GM21526 (cell line): ENCODE results near the gene AZI2.

Experiments
- ATAC-seq: cut with Tn5 transposase; IDR thresholded peaks from one replicate; pipeline ENCODE4 v1.9.1; 2021; ENCODE audit warnings: moderate library complexity; ENCODE audit not compliant: unreplicated experiment, low FRiP score

Gene AZI2, protein sequence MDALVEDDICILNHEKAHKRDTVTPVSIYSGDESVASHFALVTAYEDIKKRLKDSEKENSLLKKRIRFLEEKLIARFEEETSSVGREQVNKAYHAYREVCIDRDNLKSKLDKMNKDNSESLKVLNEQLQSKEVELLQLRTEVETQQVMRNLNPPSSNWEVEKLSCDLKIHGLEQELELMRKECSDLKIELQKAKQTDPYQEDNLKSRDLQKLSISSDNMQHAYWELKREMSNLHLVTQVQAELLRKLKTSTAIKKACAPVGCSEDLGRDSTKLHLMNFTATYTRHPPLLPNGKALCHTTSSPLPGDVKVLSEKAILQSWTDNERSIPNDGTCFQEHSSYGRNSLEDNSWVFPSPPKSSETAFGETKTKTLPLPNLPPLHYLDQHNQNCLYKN

GRCh38 chr3:28348629-28349468, at the start of gene AZI2, which contains the start of gene ZCWPW2:
TSS of gene AZI2 (minus strand) at chr3:28348824. CDS start at chr3:28340617, 8,207 bp downstream.
TSS of gene ZCWPW2 (plus strand) at chr3:28348721. CDS start at chr3:28413069, 64,348 bp downstream.
- ATAC-seq, result peak; percentile 93

DNA sequence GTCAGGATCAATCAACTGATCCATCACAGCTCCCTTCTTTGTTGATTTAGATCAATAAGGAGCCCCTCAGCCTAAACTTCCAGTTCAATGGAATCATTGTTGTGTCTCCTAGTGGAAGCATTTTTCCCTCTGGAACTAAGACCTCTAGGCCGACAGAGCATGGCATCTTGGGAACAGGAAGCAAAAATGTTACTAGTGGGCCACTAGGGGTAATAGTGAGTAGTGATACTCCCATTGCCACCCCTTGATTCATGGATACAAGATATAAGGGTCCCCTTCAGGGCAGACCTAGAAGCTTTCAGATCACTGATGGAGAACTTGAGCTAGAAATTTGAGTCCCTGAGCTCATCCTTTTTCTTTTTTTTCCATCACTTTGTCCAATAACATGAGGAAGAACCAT, 40.4 kb upstream of the AZI2 start:
- ATAC-seq, result no peak

DNA sequence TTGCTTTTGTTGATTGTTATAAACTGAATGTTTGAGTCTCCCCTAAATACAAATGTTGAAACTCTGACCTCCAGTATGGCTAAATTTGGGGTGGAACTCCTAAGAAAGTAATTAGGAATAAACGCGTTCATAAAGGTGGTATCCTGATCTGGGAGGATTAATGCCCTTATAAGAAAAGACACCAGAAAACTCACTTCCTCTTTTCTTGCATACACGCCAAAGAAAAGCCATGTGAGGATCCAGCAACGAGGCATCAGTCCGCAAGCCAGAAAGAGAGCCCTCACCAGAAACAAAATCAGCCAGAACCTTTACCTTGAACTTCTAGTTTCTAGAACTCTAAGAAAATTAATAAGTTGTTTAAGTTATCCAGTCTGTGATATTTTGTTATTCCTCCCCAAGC, 37.4 kb upstream of the AZI2 start:
- no peak for ATAC-seq

GRCh38 chr3:28376424-28376823, 27.8 kb upstream of the AZI2 start:
- no peak for ATAC-seq

- ATAC-seq, result peak; percentile 0
These were observed 911 bp upstream of the AZI2 start for GRCh38 chr3:28349469-28350000.

GRCh38 chr3:28348265-28348628, 377 bp downstream of the AZI2 start:
- ATAC-seq, result no peak

- no peak for ATAC-seq
These were observed 1.0 kb downstream of the AZI2 start for GRCh38 chr3:28347374-28348264.

- no peak for ATAC-seq
These were observed 2.9 kb downstream of the AZI2 start for GRCh38 chr3:28345690-28346089.

- ATAC-seq, result no peak
These were observed 5.5 kb downstream of the AZI2 start for GRCh38 chr3:28343144-28343543.

GRCh38 chr3:28337230-28337629, 11.4 kb downstream of the AZI2 start:
- no peak for ATAC-seq

GRCh38 chr3:28335246-28335645, 13.4 kb downstream of the AZI2 start:
- no peak for ATAC-seq

DNA sequence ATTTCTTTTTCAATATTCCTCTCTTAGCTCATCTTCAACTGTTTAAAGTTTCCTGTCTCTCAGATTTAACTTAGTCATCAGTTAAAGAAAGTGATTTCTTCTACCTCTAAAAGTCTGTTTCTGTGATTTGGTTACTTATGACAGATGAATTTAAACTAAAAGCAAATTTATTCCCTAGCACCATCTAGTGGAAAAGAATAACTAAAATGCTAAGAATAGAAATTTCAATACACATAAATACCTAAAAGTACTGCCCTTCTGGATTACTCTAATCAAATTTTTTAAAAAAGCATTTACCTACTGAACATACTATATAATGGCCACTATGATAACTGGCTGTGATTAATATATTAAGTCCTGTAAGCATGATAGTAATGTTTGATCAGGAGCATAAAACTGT, 14.1 kb downstream of the AZI2 start:
- no peak for ATAC-seq

DNA sequence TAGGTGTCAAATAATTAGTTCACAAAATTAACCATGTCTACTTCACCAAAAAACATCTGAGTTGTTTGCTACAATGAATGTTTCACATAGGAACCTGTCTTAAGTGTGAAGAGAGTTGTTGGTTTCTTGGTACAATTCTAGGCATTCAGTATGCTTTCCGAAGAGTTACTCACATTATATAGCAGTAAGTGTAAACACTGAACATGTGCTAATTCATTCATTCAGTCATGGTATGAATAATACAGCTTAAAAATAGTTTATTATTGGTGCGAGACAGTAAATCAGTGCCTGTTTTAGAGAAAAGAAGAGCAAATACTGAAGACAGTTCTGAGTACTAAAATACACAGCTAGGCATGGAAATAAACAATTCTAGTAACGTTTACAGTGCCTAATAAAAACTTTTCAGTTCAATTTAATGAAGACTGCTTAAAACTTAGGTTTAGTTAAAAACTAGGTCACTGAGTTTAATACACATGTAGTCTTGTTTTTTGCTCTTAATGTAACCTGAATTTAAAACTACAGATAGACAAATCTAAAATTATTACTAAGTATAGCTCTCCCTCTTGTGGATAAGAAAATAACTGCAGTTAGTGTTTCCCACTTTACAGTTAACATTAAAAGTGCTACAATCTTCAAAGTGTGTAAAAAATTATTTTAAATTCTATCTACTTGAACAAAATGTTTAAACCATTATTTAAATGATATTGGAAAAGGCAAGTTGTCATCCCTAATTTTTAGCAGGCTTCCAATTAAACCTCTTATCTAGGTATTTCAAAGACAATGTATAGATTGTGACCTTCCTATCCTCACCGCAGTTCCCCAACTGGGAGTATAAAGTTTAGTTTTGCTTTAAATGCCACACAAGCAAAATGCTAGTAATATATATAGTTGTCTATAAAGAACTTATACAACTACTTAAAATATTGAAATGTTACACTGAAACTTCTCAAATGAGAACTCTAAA, 20.2 kb downstream of the AZI2 start:
- peak; percentile 51 for ATAC-seq

DNA sequence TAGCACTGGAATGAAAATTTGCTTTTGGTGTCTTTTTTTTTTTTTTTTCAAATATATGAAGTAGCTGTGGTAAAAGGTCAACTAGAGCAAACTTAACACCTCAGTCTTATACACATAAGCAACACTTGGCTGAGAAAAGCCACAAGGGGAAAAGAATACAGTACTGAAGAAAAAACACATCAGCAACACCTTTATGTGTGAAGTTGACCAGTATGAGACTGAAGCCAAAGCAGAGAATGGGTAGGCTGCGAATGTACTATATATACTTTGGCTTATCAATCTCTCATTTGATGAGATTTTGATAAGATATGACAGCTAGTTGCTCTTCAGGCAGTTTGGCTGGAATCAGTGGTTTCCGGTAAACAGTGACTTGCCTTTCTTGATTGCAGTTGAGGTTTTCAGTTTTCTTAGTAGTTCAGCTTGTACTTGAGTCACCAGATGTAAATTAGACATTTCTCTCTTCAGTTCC, 22.1 kb downstream of the AZI2 start:
- peak; percentile 63 for ATAC-seq

GRCh38 chr3:28322464-28322863, 26.2 kb downstream of the AZI2 start:
- ATAC-seq, result no peak

GRCh38 chr3:28320981-28321380, 27.6 kb downstream of the AZI2 start:
- ATAC-seq, result no peak

- peak; percentile 93 for ATAC-seq
These were observed 31.1 kb downstream of the AZI2 start for GRCh38 chr3:28317438-28318022.

DNA sequence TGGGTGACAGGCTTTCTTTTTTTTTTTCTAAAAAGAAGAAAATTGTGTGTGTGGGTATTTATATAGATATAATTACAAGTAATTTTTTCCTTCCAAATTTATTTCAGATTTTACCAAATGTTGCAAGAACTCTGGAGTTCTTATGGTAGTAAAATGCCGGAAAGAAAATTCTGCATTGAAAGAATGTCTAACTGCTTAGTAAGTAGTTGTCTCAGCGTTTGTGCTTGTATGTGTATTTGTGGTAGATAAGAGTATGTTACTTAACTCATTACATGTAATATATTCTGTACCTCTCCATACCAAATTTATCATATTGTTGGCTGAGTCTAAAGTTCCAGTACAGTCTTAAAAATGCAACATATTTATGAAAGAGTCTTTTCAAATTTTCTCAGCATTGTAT, 32.4 kb downstream of the AZI2 start:
- no peak for ATAC-seq

DNA sequence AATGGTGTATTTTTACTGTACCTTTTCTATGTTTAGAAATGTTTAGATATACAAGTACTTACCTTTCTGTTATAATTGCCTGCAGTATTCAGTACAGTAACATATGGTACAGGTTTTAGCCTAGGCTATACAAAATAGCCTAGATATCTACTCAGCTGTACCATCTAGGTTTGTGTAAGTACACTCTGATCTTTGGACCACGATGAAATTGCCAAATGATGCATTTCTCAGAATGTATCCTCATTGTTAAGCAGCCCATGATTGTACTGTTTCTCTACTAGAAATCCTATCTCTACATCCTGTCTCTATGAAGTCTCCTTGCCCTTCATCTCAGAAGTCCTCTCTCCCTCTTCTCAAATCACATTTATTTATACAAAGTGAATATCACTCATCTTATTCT, 32.9 kb downstream of the AZI2 start:
- no peak for ATAC-seq
